Transverse colon (tissue), 4 donors: Measurements from ENCODE around the gene TNRC18. TPM values are rescaled to one million over a fixed set of nuclear protein-coding genes. Genes with fewer than 3 reads are reported as not detected.

Source experiments
- DNase-seq: peaks from one replicate; pipeline ENCODE4 v3.0.0-alpha.2; 2019
- H3K27ac ChIP-seq, 4 donors: fragments of 200-600 bp; sonication (generic); 2 replicates each; pipeline ENCODE4 v1.5.1; 2016 to 2018; ENCODE audit warnings: inconsistent platforms in 4 of 4
- H3K27me3 ChIP-seq: fragments of 200-600 bp; sonication (generic); 2 replicates; pipeline ENCODE4 v1.5.1; 2017; ENCODE audit warnings: inconsistent platforms
- H3K36me3 ChIP-seq, 4 donors: fragments of 200-600 bp; sonication (generic); 2 replicates each; pipeline ENCODE4 v1.5.1; 2017 to 2019; ENCODE audit warnings: inconsistent platforms in 4 of 4
- H3K4me1 ChIP-seq, 4 donors: fragments of 200-600 bp; sonication (generic); 2 replicates each; pipeline ENCODE4 v1.5.1; 2017 to 2020; ENCODE audit warnings: inconsistent platforms in 4 of 4
- H3K4me3 ChIP-seq, 4 donors: fragments of 200-600 bp; sonication (generic); 1 replicate in 1 of 4; 2 replicates in 3 of 4; pipeline versions ENCODE4 v1.5.1 to v1.6.1; 2017 to 2019; ENCODE audit warnings: inconsistent platforms in 4 of 4
- H3K9me3 ChIP-seq, 2 donors: fragments of 200-600 bp; sonication (generic); 2 replicates each; pipeline ENCODE4 v1.5.1; 2017 to 2019; ENCODE audit warnings: inconsistent platforms in 2 of 2
- CTCF ChIP-seq, 5 experiments: fragments of 200-600 bp in 3 of 5; fragments of 450-650 bp in 2 of 5; sonication (generic) in 3 of 5; IDR thresholded peaks; 1 replicate in 2 of 5; 2 replicates in 3 of 5; pipeline ENCODE4 v1.5.1; 2016 to 2017; ENCODE audit warnings: antibody characterized with exemption in 5 of 5, inconsistent platforms in 3 of 5, mild to moderate bottlenecking in 2 of 5, moderate library complexity in 1 of 5
- EP300 ChIP-seq: sonication (generic); formaldehyde crosslinking; IDR thresholded peaks from one replicate; pipeline ENCODE4 v1.6.1; 2017; ENCODE audit warnings: antibody characterized with exemption, low read depth
- POLR2A ChIP-seq: fragments of 450-650 bp; IDR thresholded peaks from one replicate; pipeline ENCODE4 v1.6.1; 2016; ENCODE audit warnings: antibody characterized with exemption, mild to moderate bottlenecking, moderate library complexity
- POLR2AphosphoS5 ChIP-seq, 3 donors: sonication (generic); formaldehyde crosslinking; IDR thresholded peaks; one replicate each; pipeline ENCODE4 v1.6.1; 2016; ENCODE audit warnings: antibody characterized with exemption in 3 of 3
- WGBS, 2 donors: methylation state at CpG; one replicate each; pipeline ENCODE4 v1.1.5; 2018; ENCODE audit warnings: low coverage in 1 of 2; 5-methylcytosine and 5-hydroxymethylcytosine counted together
- in situ Hi-C, 4 donors: fragments of 200-750 bp; cut with MboI; loops; one replicate each; pipeline versions ENCODE4 v1.15.0 to v1.15.1; 2017; ENCODE audit warnings: low sequenced_read_pairs in 3 of 4, low pct_ligation_motif_present in 1 of 4, low pct_unique_long_range_greater_than_20kb in 1 of 4
- intact Hi-C: fragments of 100-400 bp; cut with DNase I; formaldehyde crosslinking; loops from one replicate; pipeline ENCODE4 v1.15.1; 2023; ENCODE audit warnings: low total_unique reads
- total RNA-seq, 4 donors: library from RNA; depleted of rRNA; stranded (reverse); fragments of >200 nt; gene quantifications; one replicate each; pipeline ENCODE4 v1.1.0, GENCODE V29; 2016

The TNRC18 gene
- total RNA-seq, 4 donors from 2014 or later: 91.2 to 430 (median 175) TPM

GRCh38 chr7:5420067-5420880 lies 3.4 kb downstream of the TNRC18 start:
- 2% methylated on average over 73 of the region's 85 CpGs; no CpG with 5 or more reads in 1 of the 2 donors for WGBS, 2 donors
- H3K36me3 ChIP-seq: no peaks in the 10 kb centered on the region

DNA sequence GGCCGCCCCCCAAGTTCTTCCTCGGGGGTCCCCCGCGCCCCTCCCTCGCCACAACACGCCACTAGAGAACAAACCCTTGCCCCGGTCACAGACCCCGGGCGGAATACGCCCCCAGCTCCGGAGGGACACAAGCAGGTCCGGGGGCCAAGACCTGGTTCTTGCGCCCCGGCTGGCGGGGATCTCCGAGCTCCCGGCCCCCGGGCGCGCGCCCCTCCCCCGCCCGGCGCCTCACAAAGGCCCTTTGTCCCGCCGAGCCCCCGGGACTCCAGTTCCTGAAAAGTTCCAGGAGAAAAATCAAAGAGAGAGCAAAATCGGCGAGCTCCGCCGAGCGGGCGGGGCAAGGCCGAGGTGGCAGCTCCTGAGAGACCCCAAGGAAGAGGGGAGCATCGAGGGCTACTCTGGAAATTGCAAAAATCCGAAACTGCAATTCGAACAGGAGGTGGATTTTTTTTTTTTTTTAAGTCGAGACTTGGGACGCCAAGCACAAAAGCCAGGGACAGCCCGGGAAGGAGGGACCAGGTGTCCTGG lies 4.0 kb downstream of the TNRC18 start:
- H3K4me3 ChIP-seq: peak overlapping the region; percentile 78 to 99 (median 94)
- in situ Hi-C loops (no loop called here), intact Hi-C loops (no loop called here)
- peak overlapping the region; percentile 96 to 100 (median 98) for H3K27ac ChIP-seq
- H3K9me3 ChIP-seq: no peaks in the 10 kb centered on the region
- 3% methylated on average over 33 of the region's 40 CpGs; no CpG with 5 or more reads in 1 of the 2 donors for WGBS, 2 donors
- no peak for DNase-seq
- no peaks in the 10 kb centered on the region for H3K36me3 ChIP-seq
- TF ChIP-seq POLR2AphosphoS5 (IDR thresholded peaks at IDR 0.05) (no peak), POLR2A (no peak), CTCF (IDR thresholded peaks at IDR 0.05) (no peak), EP300 (no peak)
- H3K4me1 ChIP-seq: peaks cover 10 to 31% (median 23%) of the 10 kb centered on the region in 4 donors
- H3K27me3 ChIP-seq: no peaks in the 10 kb centered on the region

More at GRCh38 chr7:5420067-5420880, 3.4 kb downstream of the TNRC18 start:
- Histone ChIP-seq H3K4me3 (peak overlapping the region; percentile 78 to 99 (median 94)), H3K9me3 (no peaks in the 10 kb centered on the region), H3K4me1 (peaks cover 10 to 28% (median 23%) of the 10 kb centered on the region in 4 donors), H3K27ac (peak overlapping the region; percentile 96 to 100 (median 98)), H3K27me3 (no peaks in the 10 kb centered on the region)
- no peak for DNase-seq
- in situ Hi-C loops: no loop called here
- intact Hi-C loops: no loop called here
- TF ChIP-seq EP300: no peak
- no peak for TF ChIP-seq POLR2A
- TF ChIP-seq CTCF (IDR thresholded peaks at IDR 0.05): no peak
- TF ChIP-seq POLR2AphosphoS5 (IDR thresholded peaks at IDR 0.05): no peak

DNA sequence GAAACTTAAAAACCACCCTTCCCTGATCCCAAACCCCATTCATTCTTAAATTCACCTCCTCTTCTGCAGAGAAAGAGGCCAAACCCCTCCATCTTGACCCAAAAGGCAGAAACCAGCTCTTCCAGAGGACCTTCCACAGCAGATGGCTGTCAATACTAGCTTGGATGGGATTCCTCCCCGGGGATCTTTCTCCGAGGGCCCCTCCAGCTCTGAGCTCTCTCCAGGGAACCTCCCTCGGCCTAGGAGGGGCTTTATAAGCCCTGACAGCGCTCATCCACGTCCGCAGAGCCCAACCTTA lies 5.4 kb downstream of the TNRC18 start:
- Histone ChIP-seq H3K4me3 (peak overlapping the region in 2 of 4 donors; percentile 89 to 99), H3K27me3 (no peaks in the 10 kb centered on the region), H3K36me3 (no peaks in the 10 kb centered on the region), H3K4me1 (peaks cover 10 to 39% (median 27%) of the 10 kb centered on the region in 4 donors), H3K27ac (peak overlapping the region; percentile 96 to 100 (median 98)), H3K9me3 (no peaks in the 10 kb centered on the region)
- WGBS, 2 donors: 11% methylated on average over 6 of the region's 6 CpGs; no CpG with 5 or more reads in 1 of the 2 donors
- no peak for DNase-seq
- intact Hi-C loops: no loop called here
- TF ChIP-seq EP300 (no peak), POLR2AphosphoS5 (IDR thresholded peaks at IDR 0.05) (no peak), POLR2A (no peak), CTCF (IDR thresholded peaks at IDR 0.05) (no peak)
- in situ Hi-C loops: no loop called here

DNA sequence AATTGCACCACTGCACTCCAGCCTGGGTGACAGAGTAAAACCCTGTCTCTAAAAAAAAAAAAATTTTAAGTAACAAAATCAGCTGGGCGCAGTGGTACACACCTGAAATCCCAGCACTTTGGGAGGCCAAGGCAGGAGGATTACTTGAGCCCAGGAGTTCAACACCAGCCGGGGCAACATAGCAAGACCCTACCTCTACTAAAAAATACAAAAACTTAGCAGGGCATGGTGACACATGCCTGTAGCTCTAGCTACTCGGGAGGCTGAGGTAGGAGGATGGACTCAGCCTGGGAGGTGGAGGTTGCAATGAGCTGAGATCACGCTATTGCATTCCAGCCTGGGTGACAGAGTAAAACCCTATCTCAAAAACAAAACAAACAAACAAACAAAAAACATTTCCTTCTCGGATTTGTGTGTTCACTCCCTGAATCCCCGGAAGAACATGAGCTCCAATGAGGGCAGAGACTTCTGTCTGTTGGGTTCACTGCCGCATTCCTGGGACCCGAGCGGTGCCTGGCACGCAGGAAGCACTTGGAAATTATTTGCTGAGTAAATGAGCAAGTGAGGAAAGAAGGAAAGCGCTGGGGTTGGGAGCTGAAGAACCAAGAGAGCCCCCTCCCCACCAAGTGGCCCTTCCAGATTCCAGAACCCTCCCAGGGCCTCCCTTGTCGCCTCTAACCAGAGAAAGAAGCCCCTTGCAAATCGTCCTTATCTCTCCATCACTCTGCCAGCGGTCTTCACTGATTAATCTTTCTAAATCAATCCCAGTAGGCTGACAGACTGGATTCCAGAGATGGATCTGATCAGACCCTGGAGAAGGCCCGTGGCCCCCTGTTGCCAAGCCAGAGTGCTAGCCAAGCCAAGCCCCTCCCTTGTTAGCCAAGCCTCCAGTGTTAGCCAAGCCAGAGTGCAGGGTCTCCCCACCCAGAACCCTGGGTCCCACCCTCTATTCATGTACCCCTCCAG lies 6.2 kb downstream of the TNRC18 start:
- H3K4me1 ChIP-seq: peaks cover 10 to 46% (median 30%) of the 10 kb centered on the region in 4 donors

More for the DNA sequence above, 6.2 kb downstream of the TNRC18 start:
- Histone ChIP-seq H3K27ac (peak overlapping the region; percentile 96 to 100 (median 98)), H3K4me3 (peak overlapping the region in 1 of 4 donors; percentile 89), H3K27me3 (no peaks in the 10 kb centered on the region), H3K9me3 (no peaks in the 10 kb centered on the region), H3K36me3 (no peaks in the 10 kb centered on the region)
- DNase-seq: no peak
- no peak for TF ChIP-seq POLR2AphosphoS5 (IDR thresholded peaks at IDR 0.05)
- WGBS, 2 donors: 27 to 48% methylated on average over 4 to 15 of the region's 15 CpGs
- in situ Hi-C loops: no loop called here
- intact Hi-C loops: no loop called here
